HEK293 (cell line): ENCODE measurements around the gene RBM39.

Experiments used
- CTCF ChIA-PET: fragments of 350-600 bp; formaldehyde crosslinking; extraction: SDS; loops from one replicate; lab custom pipeline; 2021; ENCODE audit warnings: antibody characterized with exemption; lab: Yijun Ruan, JAX
- POLR2A ChIA-PET: fragments of 300-600 bp; formaldehyde crosslinking; extraction: SDS; loops from one replicate; lab custom pipeline; 2020; ENCODE audit warnings: antibody characterized with exemption, inconsistent platforms; lab: Yijun Ruan, JAX
- H3K27ac ChIP-seq: fragments of 200-500 bp; sonication (Bioruptor generic); 2 replicates; pipeline ENCODE4 v1.5.1; 2014; ENCODE audit warnings: low read depth, low read length, control low read depth, inconsistent platforms; ENCODE audit errors: extremely low read depth
- H3K36me3 ChIP-seq, 2 experiments: fragments of 200-500 bp in 1 of 2; sonication (Bioruptor generic) in 1 of 2; 1 replicate in 1 of 2; 2 replicates in 1 of 2; pipeline ENCODE4 v1.5.1; 2014 to 2017; ENCODE audit warnings: inconsistent platforms in 2 of 2, low read length in 2 of 2; ENCODE audit not compliant: control insufficient read depth in 2 of 2, insufficient read depth in 1 of 2
- H3K4me1 ChIP-seq: fragments of 200-500 bp; sonication (Bioruptor generic); 2 replicates; pipeline ENCODE4 v1.5.1; 2014; ENCODE audit warnings: mild to moderate bottlenecking, low read length, inconsistent platforms; ENCODE audit not compliant: control insufficient read depth, insufficient read depth
- H3K4me3 ChIP-seq: 2 replicates; pipeline ENCODE4 v1.5.1; 2011; ENCODE audit warnings: low read depth, mild to moderate bottlenecking, control low read depth, low read length, moderate library complexity
- H3K9me3 ChIP-seq: fragments of 200-500 bp; sonication (Bioruptor generic); 2 replicates; pipeline ENCODE4 v1.5.1; 2014; ENCODE audit warnings: low read depth, low read length, inconsistent platforms; ENCODE audit not compliant: control insufficient read depth, insufficient read depth
- SP3 ChIP-seq: fragments of 450-650 bp; formaldehyde crosslinking; IDR thresholded peaks from 2 replicates; pipeline ENCODE4 v1.5.1; 2016; ENCODE audit warnings: missing biosample characterization, missing genetic modification characterization
- ZBTB11 ChIP-seq: fragments of 450-650 bp; formaldehyde crosslinking; conservative IDR thresholded peaks from 2 replicates; pipeline ENCODE4 v1.5.1; 2016; ENCODE audit warnings: low read depth, missing biosample characterization, missing genetic modification characterization
- ZNF19 ChIP-seq: fragments of 450-650 bp; formaldehyde crosslinking; IDR thresholded peaks from 2 replicates; pipeline ENCODE4; 2016; ENCODE audit warnings: missing biosample characterization, missing genetic modification characterization, low read depth
- ZNF513 ChIP-seq: fragments of 450-650 bp; IDR thresholded peaks from 2 replicates; pipeline ENCODE4 v1.5.1; 2018; ENCODE audit warnings: missing biosample characterization, missing genetic modification characterization
- ZNF544 ChIP-seq: fragments of 450-650 bp; formaldehyde crosslinking; IDR thresholded peaks from 2 replicates; pipeline ENCODE4 v1.5.0; 2017; ENCODE audit warnings: missing biosample characterization, missing genetic modification characterization
- ZNF560 ChIP-seq: fragments of 450-650 bp; formaldehyde crosslinking; IDR thresholded peaks from 2 replicates; pipeline ENCODE4 v1.5.1; 2017; ENCODE audit warnings: missing biosample characterization, missing genetic modification characterization, borderline replicate concordance
- ZSCAN18 ChIP-seq: fragments of 450-650 bp; formaldehyde crosslinking; IDR thresholded peaks from 2 replicates; pipeline ENCODE4 v1.5.1; 2016; ENCODE audit warnings: missing biosample characterization, missing genetic modification characterization
- ZXDB ChIP-seq: fragments of 450-650 bp; formaldehyde crosslinking; IDR thresholded peaks from 2 replicates; pipeline ENCODE4 v1.5.1; 2016; ENCODE audit warnings: missing biosample characterization, missing genetic modification characterization
- TF ChIP-seq, protein P1 (sequence below): fragments of 450-650 bp; formaldehyde crosslinking; conservative IDR thresholded peaks from 2 replicates; pipeline ENCODE4 v1.5.1; 2016; ENCODE audit warnings: low read depth, missing biosample characterization, missing genetic modification characterization
- TF ChIP-seq, protein P2 (sequence below): fragments of 450-650 bp; formaldehyde crosslinking; IDR thresholded peaks from 2 replicates; pipeline ENCODE4 v1.5.1; 2016; ENCODE audit warnings: missing biosample characterization, missing genetic modification characterization
- TF ChIP-seq, protein P3 (sequence below): fragments of 450-650 bp; formaldehyde crosslinking; IDR thresholded peaks from 2 replicates; pipeline ENCODE4 v1.5.1; 2016; ENCODE audit warnings: missing biosample characterization, missing genetic modification characterization

Gene RBM39

DNA sequence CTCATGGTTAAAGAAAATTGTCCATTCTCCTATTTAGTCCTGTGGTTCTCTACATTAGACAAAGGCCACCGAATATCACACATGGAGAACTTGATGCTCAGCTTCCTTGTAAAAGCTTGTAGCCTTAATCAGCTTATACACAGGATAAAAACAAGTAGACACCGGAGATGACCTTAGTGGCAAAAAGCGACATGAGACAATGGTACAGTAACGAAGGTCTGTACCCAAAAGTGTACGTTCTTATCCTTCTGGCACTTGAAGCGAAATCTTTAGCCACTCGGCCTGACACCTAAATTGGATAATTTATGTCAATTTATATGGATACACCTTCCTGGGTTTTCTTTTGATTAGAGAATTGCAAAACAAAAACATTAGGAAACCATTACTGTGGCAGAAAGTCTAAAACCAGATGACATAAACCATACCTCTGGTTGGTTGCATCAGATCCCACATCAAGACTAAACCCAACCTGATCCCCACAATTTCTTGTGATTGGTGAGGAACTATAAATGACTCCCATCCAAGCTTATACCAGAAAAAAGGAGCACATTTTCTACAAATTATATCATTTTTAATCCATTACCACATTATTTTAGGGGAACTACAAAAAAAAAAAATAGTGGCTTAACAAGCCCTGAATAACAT, 6.1 kb downstream of the RBM39 start (continued):
- TF ChIP-seq ZSCAN18 (tag by site-specific recombination): no peak
- no peak for TF ChIP-seq ZNF560
- TF ChIP-seq, protein P1, sequence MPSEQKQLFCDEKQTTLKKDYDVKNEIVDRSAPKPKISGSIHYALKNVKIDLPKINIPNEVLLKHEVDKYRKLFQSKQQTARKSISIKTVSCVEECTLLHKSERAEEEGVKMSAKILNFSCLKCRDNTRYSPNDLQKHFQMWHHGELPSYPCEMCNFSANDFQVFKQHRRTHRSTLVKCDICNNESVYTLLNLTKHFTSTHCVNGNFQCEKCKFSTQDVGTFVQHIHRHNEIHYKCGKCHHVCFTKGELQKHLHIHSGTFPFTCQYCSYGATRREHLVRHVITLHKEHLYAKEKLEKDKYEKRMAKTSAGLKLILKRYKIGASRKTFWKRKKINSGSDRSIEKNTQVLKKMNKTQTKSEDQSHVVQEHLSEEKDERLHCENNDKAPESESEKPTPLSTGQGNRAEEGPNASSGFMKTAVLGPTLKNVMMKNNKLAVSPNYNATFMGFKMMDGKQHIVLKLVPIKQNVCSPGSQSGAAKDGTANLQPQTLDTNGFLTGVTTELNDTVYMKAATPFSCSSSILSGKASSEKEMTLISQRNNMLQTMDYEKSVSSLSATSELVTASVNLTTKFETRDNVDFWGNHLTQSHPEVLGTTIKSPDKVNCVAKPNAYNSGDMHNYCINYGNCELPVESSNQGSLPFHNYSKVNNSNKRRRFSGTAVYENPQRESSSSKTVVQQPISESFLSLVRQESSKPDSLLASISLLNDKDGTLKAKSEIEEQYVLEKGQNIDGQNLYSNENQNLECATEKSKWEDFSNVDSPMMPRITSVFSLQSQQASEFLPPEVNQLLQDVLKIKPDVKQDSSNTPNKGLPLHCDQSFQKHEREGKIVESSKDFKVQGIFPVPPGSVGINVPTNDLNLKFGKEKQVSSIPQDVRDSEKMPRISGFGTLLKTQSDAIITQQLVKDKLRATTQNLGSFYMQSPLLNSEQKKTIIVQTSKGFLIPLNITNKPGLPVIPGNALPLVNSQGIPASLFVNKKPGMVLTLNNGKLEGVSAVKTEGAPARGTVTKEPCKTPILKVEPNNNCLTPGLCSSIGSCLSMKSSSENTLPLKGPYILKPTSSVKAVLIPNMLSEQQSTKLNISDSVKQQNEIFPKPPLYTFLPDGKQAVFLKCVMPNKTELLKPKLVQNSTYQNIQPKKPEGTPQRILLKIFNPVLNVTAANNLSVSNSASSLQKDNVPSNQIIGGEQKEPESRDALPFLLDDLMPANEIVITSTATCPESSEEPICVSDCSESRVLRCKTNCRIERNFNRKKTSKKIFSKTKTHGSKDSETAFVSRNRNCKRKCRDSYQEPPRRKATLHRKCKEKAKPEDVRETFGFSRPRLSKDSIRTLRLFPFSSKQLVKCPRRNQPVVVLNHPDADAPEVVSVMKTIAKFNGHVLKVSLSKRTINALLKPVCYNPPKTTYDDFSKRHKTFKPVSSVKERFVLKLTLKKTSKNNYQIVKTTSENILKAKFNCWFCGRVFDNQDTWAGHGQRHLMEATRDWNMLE (tag by site-specific recombination): no peak
- TF ChIP-seq, protein P2, sequence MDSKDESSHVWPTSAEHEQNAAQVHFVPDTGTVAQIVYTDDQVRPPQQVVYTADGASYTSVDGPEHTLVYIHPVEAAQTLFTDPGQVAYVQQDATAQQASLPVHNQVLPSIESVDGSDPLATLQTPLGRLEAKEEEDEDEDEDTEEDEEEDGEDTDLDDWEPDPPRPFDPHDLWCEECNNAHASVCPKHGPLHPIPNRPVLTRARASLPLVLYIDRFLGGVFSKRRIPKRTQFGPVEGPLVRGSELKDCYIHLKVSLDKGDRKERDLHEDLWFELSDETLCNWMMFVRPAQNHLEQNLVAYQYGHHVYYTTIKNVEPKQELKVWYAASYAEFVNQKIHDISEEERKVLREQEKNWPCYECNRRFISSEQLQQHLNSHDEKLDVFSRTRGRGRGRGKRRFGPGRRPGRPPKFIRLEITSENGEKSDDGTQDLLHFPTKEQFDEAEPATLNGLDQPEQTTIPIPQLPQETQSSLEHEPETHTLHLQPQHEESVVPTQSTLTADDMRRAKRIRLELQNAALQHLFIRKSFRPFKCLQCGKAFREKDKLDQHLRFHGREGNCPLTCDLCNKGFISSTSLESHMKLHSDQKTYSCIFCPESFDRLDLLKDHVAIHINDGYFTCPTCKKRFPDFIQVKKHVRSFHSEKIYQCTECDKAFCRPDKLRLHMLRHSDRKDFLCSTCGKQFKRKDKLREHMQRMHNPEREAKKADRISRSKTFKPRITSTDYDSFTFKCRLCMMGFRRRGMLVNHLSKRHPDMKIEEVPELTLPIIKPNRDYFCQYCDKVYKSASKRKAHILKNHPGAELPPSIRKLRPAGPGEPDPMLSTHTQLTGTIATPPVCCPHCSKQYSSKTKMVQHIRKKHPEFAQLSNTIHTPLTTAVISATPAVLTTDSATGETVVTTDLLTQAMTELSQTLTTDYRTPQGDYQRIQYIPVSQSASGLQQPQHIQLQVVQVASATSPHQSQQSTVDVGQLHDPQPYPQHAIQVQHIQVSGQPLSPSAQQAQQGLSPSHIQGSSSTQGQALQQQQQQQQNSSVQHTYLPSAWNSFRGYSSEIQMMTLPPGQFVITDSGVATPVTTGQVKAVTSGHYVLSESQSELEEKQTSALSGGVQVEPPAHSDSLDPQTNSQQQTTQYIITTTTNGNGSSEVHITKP (tag by site-specific recombination): no peak

GRCh38 chr20:35734777-35735649, 7.0 kb downstream of the RBM39 start:
- ChIA-PET POLR2A (interaction anchor here (0.9 to 1.2 kb wide), 2 partner anchors 15 to 36 kb away, joined by 3 read pairs; partner anchors contain the start of genes NFS1 and ROMO1), CTCF (interaction anchor here (0.7 to 1.2 kb wide), 3 partner anchors 150 to 212 kb away, joined by 3 to 5 read pairs (median 4); no protein-coding TSS in a partner anchor)
- Histone ChIP-seq H3K4me1 (peaks cover 4% of the 10 kb centered on the region), H3K4me3 (no peak overlapping the region), H3K27ac (no peak overlapping the region), H3K9me3 (no peaks in the 10 kb centered on the region), H3K36me3 (peaks cover 85 to 99% of the 10 kb centered on the region in 2 experiments)
- no peak for TF ChIP-seq ZNF544 (tag by site-specific recombination)
- no peak for TF ChIP-seq SP3 (tag by site-specific recombination)
- no peak for TF ChIP-seq ZNF19 (tag by site-specific recombination)
- TF ChIP-seq, protein P3, sequence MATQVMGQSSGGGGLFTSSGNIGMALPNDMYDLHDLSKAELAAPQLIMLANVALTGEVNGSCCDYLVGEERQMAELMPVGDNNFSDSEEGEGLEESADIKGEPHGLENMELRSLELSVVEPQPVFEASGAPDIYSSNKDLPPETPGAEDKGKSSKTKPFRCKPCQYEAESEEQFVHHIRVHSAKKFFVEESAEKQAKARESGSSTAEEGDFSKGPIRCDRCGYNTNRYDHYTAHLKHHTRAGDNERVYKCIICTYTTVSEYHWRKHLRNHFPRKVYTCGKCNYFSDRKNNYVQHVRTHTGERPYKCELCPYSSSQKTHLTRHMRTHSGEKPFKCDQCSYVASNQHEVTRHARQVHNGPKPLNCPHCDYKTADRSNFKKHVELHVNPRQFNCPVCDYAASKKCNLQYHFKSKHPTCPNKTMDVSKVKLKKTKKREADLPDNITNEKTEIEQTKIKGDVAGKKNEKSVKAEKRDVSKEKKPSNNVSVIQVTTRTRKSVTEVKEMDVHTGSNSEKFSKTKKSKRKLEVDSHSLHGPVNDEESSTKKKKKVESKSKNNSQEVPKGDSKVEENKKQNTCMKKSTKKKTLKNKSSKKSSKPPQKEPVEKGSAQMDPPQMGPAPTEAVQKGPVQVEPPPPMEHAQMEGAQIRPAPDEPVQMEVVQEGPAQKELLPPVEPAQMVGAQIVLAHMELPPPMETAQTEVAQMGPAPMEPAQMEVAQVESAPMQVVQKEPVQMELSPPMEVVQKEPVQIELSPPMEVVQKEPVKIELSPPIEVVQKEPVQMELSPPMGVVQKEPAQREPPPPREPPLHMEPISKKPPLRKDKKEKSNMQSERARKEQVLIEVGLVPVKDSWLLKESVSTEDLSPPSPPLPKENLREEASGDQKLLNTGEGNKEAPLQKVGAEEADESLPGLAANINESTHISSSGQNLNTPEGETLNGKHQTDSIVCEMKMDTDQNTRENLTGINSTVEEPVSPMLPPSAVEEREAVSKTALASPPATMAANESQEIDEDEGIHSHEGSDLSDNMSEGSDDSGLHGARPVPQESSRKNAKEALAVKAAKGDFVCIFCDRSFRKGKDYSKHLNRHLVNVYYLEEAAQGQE (tag by site-specific recombination): no peak
- TF ChIP-seq ZXDB (tag by site-specific recombination): no peak
- TF ChIP-seq ZBTB11 (tag by site-specific recombination): no peak
- TF ChIP-seq ZNF513 (tag by site-specific recombination): no peak
